RWPE2 (cell line): ENCODE data around the gene ZNF808.

Source experiments
- ATAC-seq: fragments of 200-7000 bp; cut with Tn5 transposase; 3 replicates; pipeline ENCODE4 v1.9.1; 2021; ENCODE audit warnings: low read depth
- DNase-seq: peaks from one replicate; pipeline ENCODE4 v3.0.0-alpha.2; 2020; ENCODE audit warnings: low spot score
- H3K27ac ChIP-seq: fragments of 450-650 bp; 2 replicates; pipeline ENCODE4 v1.5.1; 2017; ENCODE audit warnings: mild to moderate bottlenecking; ENCODE audit not compliant: poor library complexity, severe bottlenecking
- H3K27me3 ChIP-seq: fragments of 250-450 bp; sonication (Bioruptor Pico); 2 replicates; pipeline ENCODE4 v1.5.1; 2021; ENCODE audit warnings: mild to moderate bottlenecking, moderate library complexity; ENCODE audit not compliant: insufficient read depth, poor library complexity, severe bottlenecking
- H3K36me3 ChIP-seq: fragments of 250-450 bp; sonication (Bioruptor Pico); 2 replicates; pipeline ENCODE4 v1.5.1; 2020; ENCODE audit warnings: low read depth, mild to moderate bottlenecking, moderate library complexity
- H3K4me1 ChIP-seq: fragments of 250-450 bp; sonication (Bioruptor Pico); 2 replicates; pipeline ENCODE4 v1.5.1; 2021; ENCODE audit warnings: mild to moderate bottlenecking, moderate library complexity; ENCODE audit not compliant: insufficient read depth, poor library complexity, severe bottlenecking
- H3K4me3 ChIP-seq: fragments of 250-450 bp; sonication (Bioruptor Pico); 2 replicates; pipeline ENCODE4 v1.5.1; 2021; ENCODE audit warnings: mild to moderate bottlenecking, moderate library complexity; ENCODE audit not compliant: severe bottlenecking
- H3K9me3 ChIP-seq: fragments of 250-450 bp; sonication (Bioruptor Pico); 2 replicates; pipeline ENCODE4 v1.5.1; 2021; ENCODE audit warnings: mild to moderate bottlenecking, moderate library complexity; ENCODE audit not compliant: severe bottlenecking
- TF ChIP-seq, protein P1 (sequence below): fragments of 450-650 bp; IDR thresholded peaks from one replicate; pipeline ENCODE4 v1.5.1; 2017; ENCODE audit warnings: mild to moderate bottlenecking, moderate library complexity; ENCODE audit not compliant: poor library complexity, severe bottlenecking

Gene ZNF808

GRCh38 chr19:52603558-52604207 is 76.2 kb downstream of the ZNF808 start:
- H3K27ac ChIP-seq: no peak overlapping the region
- no peaks in the 10 kb centered on the region for H3K27me3 ChIP-seq
- DNase-seq (no peak), ATAC-seq (no peak)
- H3K4me3 ChIP-seq: no peak overlapping the region
- H3K36me3 ChIP-seq: no peaks in the 10 kb centered on the region
- H3K4me1 ChIP-seq: no peaks in the 10 kb centered on the region
- TF ChIP-seq, protein P1, sequence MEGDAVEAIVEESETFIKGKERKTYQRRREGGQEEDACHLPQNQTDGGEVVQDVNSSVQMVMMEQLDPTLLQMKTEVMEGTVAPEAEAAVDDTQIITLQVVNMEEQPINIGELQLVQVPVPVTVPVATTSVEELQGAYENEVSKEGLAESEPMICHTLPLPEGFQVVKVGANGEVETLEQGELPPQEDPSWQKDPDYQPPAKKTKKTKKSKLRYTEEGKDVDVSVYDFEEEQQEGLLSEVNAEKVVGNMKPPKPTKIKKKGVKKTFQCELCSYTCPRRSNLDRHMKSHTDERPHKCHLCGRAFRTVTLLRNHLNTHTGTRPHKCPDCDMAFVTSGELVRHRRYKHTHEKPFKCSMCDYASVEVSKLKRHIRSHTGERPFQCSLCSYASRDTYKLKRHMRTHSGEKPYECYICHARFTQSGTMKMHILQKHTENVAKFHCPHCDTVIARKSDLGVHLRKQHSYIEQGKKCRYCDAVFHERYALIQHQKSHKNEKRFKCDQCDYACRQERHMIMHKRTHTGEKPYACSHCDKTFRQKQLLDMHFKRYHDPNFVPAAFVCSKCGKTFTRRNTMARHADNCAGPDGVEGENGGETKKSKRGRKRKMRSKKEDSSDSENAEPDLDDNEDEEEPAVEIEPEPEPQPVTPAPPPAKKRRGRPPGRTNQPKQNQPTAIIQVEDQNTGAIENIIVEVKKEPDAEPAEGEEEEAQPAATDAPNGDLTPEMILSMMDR: no peak
- no peaks in the 10 kb centered on the region for H3K9me3 ChIP-seq
